Hippocampal formation (tissue), 2 donors: ENCODE measurements around the gene WDR26.
"Not testable (repeated sequence)": the region's sequence is repeated elsewhere in the genome, so short reads cannot be mapped to it uniquely, and the experiment has no call there.

ENCODE experiments used
- DNase-seq, 2 donors: peaks; one replicate each; lab custom pipeline; 2025; lab: John Stamatoyannopoulos, UW

The WDR26 gene

GRCh38 chr1:224349716-224350115 lies 84.9 kb downstream of the WDR26 start:
- not testable (repeated sequence) for DNase-seq

GRCh38 chr1:224348137-224348536 lies 86.5 kb downstream of the WDR26 start:
- DNase-seq = no peak

- no peak for DNase-seq
Observed at GRCh38 chr1:224343679-224344078, 90.9 kb downstream of the WDR26 start.

GRCh38 chr1:224340453-224341384 lies 93.9 kb downstream of the WDR26 start:
- DNase-seq = not testable (repeated sequence)

- no peak for DNase-seq
Observed at GRCh38 chr1:224339442-224340033, 95.1 kb downstream of the WDR26 start.

- DNase-seq = no peak
Observed at GRCh38 chr1:224338150-224338838, 96.3 kb downstream of the WDR26 start.
